ENCODE measurements around the gene PLA2G2C. TPM values are rescaled to one million over a fixed set of nuclear protein-coding genes. Genes with fewer than 3 reads are reported as not detected.

Gene PLA2G2C
- total and polyA plus RNA-seq, 2 of the 13 experiments (the other 11 are each of a cell fraction or from before 2014, with no cell fraction given), result not detected

DNA sequence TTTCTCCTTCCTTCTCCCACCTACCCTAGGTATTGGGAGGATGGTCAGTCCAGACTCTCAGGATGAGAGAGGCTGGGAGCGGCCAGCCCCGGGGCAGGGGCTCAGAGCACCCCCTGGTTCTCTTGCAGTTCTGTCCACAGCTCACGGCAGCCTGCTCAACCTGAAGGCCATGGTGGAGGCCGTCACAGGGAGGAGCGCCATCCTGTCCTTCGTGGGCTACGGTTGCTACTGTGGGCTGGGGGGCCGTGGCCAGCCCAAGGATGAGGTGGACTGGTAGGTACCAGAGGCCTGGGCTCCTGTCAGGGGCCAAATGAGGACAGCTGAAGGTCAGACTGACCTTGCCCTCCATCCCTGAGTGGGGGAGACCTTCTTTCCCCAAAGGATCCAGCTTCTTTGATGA is 43.0 kb downstream of the PLA2G2C start:
- ChIA-PET CTCF (ENCODE audit: low intra/inter-chr PET ratio, low total read pairs) (no interaction called here), POLR2A (no interaction called here)
- Histone ChIP-seq H4K20me1 (ENCODE audit: insufficient read depth, low read length) (no peaks in the 10 kb centered on the region), H3K36me3 (replicated peaks in 1 of 2; ENCODE audit: control insufficient read depth in 1 of 2, insufficient read depth in 2 of 2, low read length in 2 of 2) (no peaks in the 10 kb centered on the region), H3K4me2 (ENCODE audit: low read depth, low read length) (no peak overlapping the region), H2AFZ (ENCODE audit: low read length) (no peak overlapping the region), H3K4me1 (ENCODE audit: insufficient read depth, low read length) (peaks cover 13% of the 10 kb centered on the region), H3K27ac (ENCODE audit: extremely low read length, insufficient read depth, low read length) (no peak overlapping the region), H3K79me2 (ENCODE audit: insufficient read depth, low read length) (no peaks in the 10 kb centered on the region), H3K9ac (ENCODE audit: insufficient read depth, low read depth, low read length) (no peak overlapping the region), H3K27me3 (ENCODE audit: control insufficient read depth in 1 of 2, insufficient read depth in 2 of 2, low read length in 2 of 2) (peaks cover 4 to 19% of the 10 kb centered on the region in 2 experiments; a peak in 3 of 5 replicates), H3K4me3 (replicated peaks in 1 of 3; ENCODE audit: insufficient read depth in 1 of 3, low read depth in 2 of 3, low read length in 3 of 3) (no peak overlapping the region), H3K9me3 (ENCODE audit: low read length) (no peaks in the 10 kb centered on the region)
- no peak for FAIRE-seq
- BruUV-seq (replicated peaks), result no TSS peak
- DNase-seq (ENCODE audit: low spot score), result no peak
- WGBS (ENCODE audit: low lambda C conversion rate), result 68% methylated on average over 8 of the region's 8 CpGs
- intact Hi-C loops (cut with micrococcal nuclease; ENCODE audit: unreplicated experiment) (no loop called here), in situ Hi-C loops (cut with HindIII; ENCODE audit: extremely low pct_ligation_motif_present, low pct_unique_long_range_greater_than_20kb) (no loop called here)
- TF ChIP-seq JDP2 (CRISPR knock-in tag; IDR thresholded peaks at IDR 0.05; ENCODE audit: borderline replicate concordance) (no peak), ATAD3A (CRISPR knock-in tag; IDR thresholded peaks at IDR 0.05) (no peak), RARA (CRISPR knock-in tag; IDR thresholded peaks at IDR 0.05) (no peak), TCF12 (IDR thresholded peaks at IDR 0.05) (no peak), TCF12 (CRISPR knock-in tag; IDR thresholded peaks at IDR 0.05) (no peak), SIN3B (IDR thresholded peaks at IDR 0.05; ENCODE audit: low read length) (no peak), ZNF101 (CRISPR knock-in tag; IDR thresholded peaks at IDR 0.05; ENCODE audit: borderline replicate concordance, low read depth) (no peak), NFE2 (CRISPR knock-in tag; IDR thresholded peaks at IDR 0.05) (no peak), ZNF432 (CRISPR knock-in tag; IDR thresholded peaks at IDR 0.05; ENCODE audit: borderline replicate concordance) (no peak)
- TF ChIP-seq, protein P1, sequence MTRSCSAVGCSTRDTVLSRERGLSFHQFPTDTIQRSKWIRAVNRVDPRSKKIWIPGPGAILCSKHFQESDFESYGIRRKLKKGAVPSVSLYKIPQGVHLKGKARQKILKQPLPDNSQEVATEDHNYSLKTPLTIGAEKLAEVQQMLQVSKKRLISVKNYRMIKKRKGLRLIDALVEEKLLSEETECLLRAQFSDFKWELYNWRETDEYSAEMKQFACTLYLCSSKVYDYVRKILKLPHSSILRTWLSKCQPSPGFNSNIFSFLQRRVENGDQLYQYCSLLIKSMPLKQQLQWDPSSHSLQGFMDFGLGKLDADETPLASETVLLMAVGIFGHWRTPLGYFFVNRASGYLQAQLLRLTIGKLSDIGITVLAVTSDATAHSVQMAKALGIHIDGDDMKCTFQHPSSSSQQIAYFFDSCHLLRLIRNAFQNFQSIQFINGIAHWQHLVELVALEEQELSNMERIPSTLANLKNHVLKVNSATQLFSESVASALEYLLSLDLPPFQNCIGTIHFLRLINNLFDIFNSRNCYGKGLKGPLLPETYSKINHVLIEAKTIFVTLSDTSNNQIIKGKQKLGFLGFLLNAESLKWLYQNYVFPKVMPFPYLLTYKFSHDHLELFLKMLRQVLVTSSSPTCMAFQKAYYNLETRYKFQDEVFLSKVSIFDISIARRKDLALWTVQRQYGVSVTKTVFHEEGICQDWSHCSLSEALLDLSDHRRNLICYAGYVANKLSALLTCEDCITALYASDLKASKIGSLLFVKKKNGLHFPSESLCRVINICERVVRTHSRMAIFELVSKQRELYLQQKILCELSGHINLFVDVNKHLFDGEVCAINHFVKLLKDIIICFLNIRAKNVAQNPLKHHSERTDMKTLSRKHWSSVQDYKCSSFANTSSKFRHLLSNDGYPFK (CRISPR knock-in tag; IDR thresholded peaks at IDR 0.05; ENCODE audit: borderline replicate concordance), result no peak
- TF ChIP-seq, protein P2, sequence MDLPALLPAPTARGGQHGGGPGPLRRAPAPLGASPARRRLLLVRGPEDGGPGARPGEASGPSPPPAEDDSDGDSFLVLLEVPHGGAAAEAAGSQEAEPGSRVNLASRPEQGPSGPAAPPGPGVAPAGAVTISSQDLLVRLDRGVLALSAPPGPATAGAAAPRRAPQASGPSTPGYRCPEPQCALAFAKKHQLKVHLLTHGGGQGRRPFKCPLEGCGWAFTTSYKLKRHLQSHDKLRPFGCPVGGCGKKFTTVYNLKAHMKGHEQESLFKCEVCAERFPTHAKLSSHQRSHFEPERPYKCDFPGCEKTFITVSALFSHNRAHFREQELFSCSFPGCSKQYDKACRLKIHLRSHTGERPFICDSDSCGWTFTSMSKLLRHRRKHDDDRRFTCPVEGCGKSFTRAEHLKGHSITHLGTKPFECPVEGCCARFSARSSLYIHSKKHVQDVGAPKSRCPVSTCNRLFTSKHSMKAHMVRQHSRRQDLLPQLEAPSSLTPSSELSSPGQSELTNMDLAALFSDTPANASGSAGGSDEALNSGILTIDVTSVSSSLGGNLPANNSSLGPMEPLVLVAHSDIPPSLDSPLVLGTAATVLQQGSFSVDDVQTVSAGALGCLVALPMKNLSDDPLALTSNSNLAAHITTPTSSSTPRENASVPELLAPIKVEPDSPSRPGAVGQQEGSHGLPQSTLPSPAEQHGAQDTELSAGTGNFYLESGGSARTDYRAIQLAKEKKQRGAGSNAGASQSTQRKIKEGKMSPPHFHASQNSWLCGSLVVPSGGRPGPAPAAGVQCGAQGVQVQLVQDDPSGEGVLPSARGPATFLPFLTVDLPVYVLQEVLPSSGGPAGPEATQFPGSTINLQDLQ (CRISPR knock-in tag; IDR thresholded peaks at IDR 0.05), result no peak
- no peak for ATAC-seq

Measured in HepG2 (cell line).